Measurements from ENCODE around the gene TMEM184A.

DNA sequence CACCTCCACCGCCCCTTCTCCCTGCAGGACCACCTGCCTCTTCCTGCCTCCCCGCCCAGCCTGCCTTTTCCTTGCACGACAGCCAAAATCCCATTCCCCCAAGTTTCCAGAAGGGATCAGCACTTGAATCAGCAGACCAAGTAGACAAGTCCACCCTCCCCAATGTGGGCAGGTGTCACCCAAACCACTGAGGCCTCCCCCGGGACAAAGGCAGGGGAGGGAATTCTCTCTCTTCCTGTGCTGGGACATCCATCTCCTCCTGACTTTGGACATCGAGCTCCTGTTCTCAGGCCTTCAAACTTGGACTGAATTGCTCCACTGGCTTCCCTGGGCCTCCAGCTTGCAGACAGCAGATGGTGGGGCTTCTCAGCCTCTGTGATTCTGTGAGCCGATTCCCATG, 35.4 kb upstream of the TMEM184A start:
- TF ChIP-seq EZH2 (IDR thresholded peaks at IDR 0.05; ENCODE audit: insufficient read depth, poor library complexity, severe bottlenecking): no peak
- TF ChIP-seq EZH2phosphoT487 (IDR thresholded peaks at IDR 0.05; ENCODE audit: insufficient read depth, low read depth): no peak

Measured in GM23248 (cell line).